AG08396 (cell line): ENCODE results near the gene AGT.

Experiments used
- DNase-seq: peaks from one replicate; pipeline ENCODE4 v3.0.0; 2012; ENCODE audit warnings: low spot score, mixed read lengths

AGT gene

GRCh38 chr1:230713915-230714764 lies at the start of gene AGT:
Gene AGT, minus strand, starts transcription at chr1:230714122. Its CDS starts 3,299 bp downstream, at chr1:230710823.
- peak; percentile 84 for DNase-seq

- DNase-seq = no peak
Measured at GRCh38 chr1:230761443-230762167, 47.7 kb upstream of the AGT start.

- no peak for DNase-seq
Measured at GRCh38 chr1:230760360-230760827, 46.5 kb upstream of the AGT start.

- DNase-seq = no peak
Measured at GRCh38 chr1:230759369-230760065, 45.6 kb upstream of the AGT start.

- DNase-seq = no peak
Measured at GRCh38 chr1:230758709-230759368, 44.9 kb upstream of the AGT start.

- no peak for DNase-seq
Measured at GRCh38 chr1:230757856-230758708, 44.2 kb upstream of the AGT start.

GRCh38 chr1:230754796-230755195 lies 40.9 kb upstream of the AGT start:
- peak; percentile 69 for DNase-seq

- no peak for DNase-seq
Measured at GRCh38 chr1:230753586-230754251, 39.8 kb upstream of the AGT start.

GRCh38 chr1:230753191-230753585 lies 39.3 kb upstream of the AGT start:
- no peak for DNase-seq

- no peak for DNase-seq
Measured at GRCh38 chr1:230752407-230752806, 38.5 kb upstream of the AGT start.

- DNase-seq = no peak
Measured at GRCh38 chr1:230750986-230751625, 37.2 kb upstream of the AGT start.

- no peak for DNase-seq
Measured at GRCh38 chr1:230750576-230750975, 36.7 kb upstream of the AGT start.

GRCh38 chr1:230749635-230750034 lies 35.7 kb upstream of the AGT start:
- DNase-seq = no peak

GRCh38 chr1:230749150-230749549 lies 35.2 kb upstream of the AGT start:
- DNase-seq = no peak

- no peak for DNase-seq
Measured at GRCh38 chr1:230747890-230748800, 34.2 kb upstream of the AGT start.

GRCh38 chr1:230747127-230747730 lies 33.3 kb upstream of the AGT start, which contains the start of gene CAPN9:
Gene CAPN9, plus strand, starts transcription at chr1:230747388. Its CDS starts 109 bp downstream, at chr1:230747497.
- DNase-seq = no peak

- no peak for DNase-seq
Measured at GRCh38 chr1:230746617-230747016, 32.7 kb upstream of the AGT start.

- DNase-seq = no peak
Measured at GRCh38 chr1:230745071-230745470, 31.1 kb upstream of the AGT start.
